HCT116 (cell line): ENCODE measurements around the gene DRD4. TPM values are rescaled to one million over a fixed set of nuclear protein-coding genes. Genes with fewer than 3 reads are reported as not detected.

Experiments used
- ATAC-seq: fragments of 200-7000 bp; cut with Tn5 transposase; 2 replicates; pipeline ENCODE4 v1.9.1; 2020; ENCODE audit warnings: mild to moderate bottlenecking, moderate library complexity
- BruUV-seq: library from RNA; stranded (reverse); fragments of 400-500 nt; replicated peaks from 2 replicates; lab custom pipeline; 2021; lab: Mats Ljungman, UMichigan
- CTCF ChIA-PET: fragments of 300-600 bp; sonication (Branson Sonifier 250); formaldehyde crosslinking; loops from one replicate; lab custom pipeline; 2021; ENCODE audit warnings: antibody characterized with exemption; lab: Charles Lee
- POLR2A ChIA-PET: fragments of 300-600, 350-600 bp; sonication (Branson Sonifier 250); formaldehyde crosslinking; loops from one replicate; lab custom pipeline; 2021; ENCODE audit warnings: antibody characterized with exemption; lab: Charles Lee
- RAD21 ChIA-PET, 2 experiments: fragments of 300-600 bp; sonication (Branson Sonifier 250); formaldehyde crosslinking; loops; one replicate each; lab custom pipeline; 2023; ENCODE audit warnings: low total read pairs in 2 of 2; ENCODE audit not compliant: uncharacterized antibody in 2 of 2, unreplicated experiment in 2 of 2, low non-redundant PET in 1 of 2; lab: Charles Lee
- DNase-seq: peaks from one replicate; pipeline ENCODE4 v3.0.0-alpha.2; 2010; ENCODE audit warnings: low read depth, low spot score
- H2AFZ ChIP-seq: fragments of 200-600 bp; shearing (Covaris generic), sonication (generic); 2 replicates; pipeline ENCODE4 v1.6.1; 2017; ENCODE audit warnings: low read depth, mixed run types, mixed read lengths, antibody characterized with exemption, low read length; ENCODE audit not compliant: poor library complexity, severe bottlenecking
- H3K27ac ChIP-seq: 2 replicates; pipeline ENCODE4 v1.5.1; 2012; ENCODE audit warnings: low read depth, low read length
- H3K27me3 ChIP-seq: fragments of 200-600 bp; sonication (generic); 2 replicates; pipeline ENCODE4 v1.6.1; 2016; ENCODE audit warnings: mixed run types, low read length, mixed read lengths; ENCODE audit not compliant: insufficient read depth
- H3K36me3 ChIP-seq, 2 experiments: fragments of 200-500 bp in 1 of 2; fragments of 200-600 bp in 1 of 2; sonication (Bioruptor generic) in 1 of 2; sonication (generic) in 1 of 2; 2 replicates each; pipeline versions ENCODE4 v1.5.1 to v1.6.1; 2014 to 2016; ENCODE audit warnings: low read length in 2 of 2, inconsistent platforms in 1 of 2, mixed read lengths in 1 of 2, mixed run types in 1 of 2; ENCODE audit not compliant: insufficient read depth in 2 of 2, control insufficient read depth in 1 of 2
- H3K4me1 ChIP-seq, 2 experiments: fragments of 200-600 bp in 1 of 2; sonication (generic) in 1 of 2; 2 replicates each; pipeline versions ENCODE4 v1.5.1 to v1.6.1; 2012 to 2017; ENCODE audit warnings: low read length in 2 of 2, inconsistent platforms in 1 of 2, mild to moderate bottlenecking in 1 of 2, mixed read lengths in 1 of 2, mixed run types in 1 of 2, moderate library complexity in 1 of 2; ENCODE audit not compliant: insufficient read depth in 2 of 2, control insufficient read depth in 1 of 2
- H3K4me2 ChIP-seq: fragments of 200-600 bp; sonication (generic); 2 replicates; pipeline ENCODE4 v1.6.1; 2017; ENCODE audit warnings: mixed run types, low read length, mixed read lengths
- H3K4me3 ChIP-seq, 2 experiments: fragments of 200-600 bp in 1 of 2; sonication (generic) in 1 of 2; replicated peaks in 1 of 2; 2 replicates each; pipeline ENCODE4 v1.5.1; 2011 to 2016; ENCODE audit warnings: low read length in 2 of 2, control low read depth in 1 of 2, low read depth in 1 of 2, mild to moderate bottlenecking in 1 of 2, mixed read lengths in 1 of 2, mixed run types in 1 of 2
- H3K79me2 ChIP-seq: fragments of 200-600 bp; sonication (generic); 2 replicates; pipeline ENCODE4 v1.6.1; 2017; ENCODE audit warnings: mild to moderate bottlenecking, mixed run types, low read length, moderate library complexity, mixed read lengths; ENCODE audit not compliant: insufficient read depth
- H3K9ac ChIP-seq: fragments of 200-600 bp; sonication (generic); 2 replicates; pipeline ENCODE4 v1.6.1; 2016; ENCODE audit warnings: low read length, mixed read lengths
- H3K9me2 ChIP-seq: fragments of 200-600 bp; sonication (generic), shearing (Covaris generic); 2 replicates; pipeline ENCODE4 v1.6.1; 2017; ENCODE audit warnings: mixed run types, mild to moderate bottlenecking, moderate library complexity; ENCODE audit not compliant: insufficient read depth
- H3K9me3 ChIP-seq, 2 experiments: fragments of 200-500 bp in 1 of 2; fragments of 200-600 bp in 1 of 2; sonication (Bioruptor generic) in 1 of 2; sonication (generic) in 1 of 2; 2 replicates each; pipeline ENCODE4 v1.6.1; 2014 to 2017; ENCODE audit warnings: low read length in 2 of 2, mixed read lengths in 2 of 2, inconsistent platforms in 1 of 2, low read depth in 1 of 2, mild to moderate bottlenecking in 1 of 2, mixed run types in 1 of 2, moderate library complexity in 1 of 2; ENCODE audit not compliant: control insufficient read depth in 1 of 2, insufficient read depth in 1 of 2
- H4K20me1 ChIP-seq: fragments of 200-600 bp; sonication (generic), shearing (Covaris generic); 2 replicates; pipeline ENCODE4 v1.6.1; 2017; ENCODE audit warnings: mixed run types, mild to moderate bottlenecking, moderate library complexity; ENCODE audit not compliant: insufficient read depth
- ATF3 ChIP-seq: IDR thresholded peaks from 2 replicates; pipeline ENCODE4 v1.6.1; 2012
- CBX3 ChIP-seq: IDR thresholded peaks from 2 replicates; pipeline ENCODE4 v1.6.1; 2012; ENCODE audit warnings: low read depth
- CEBPB ChIP-seq: IDR thresholded peaks from 2 replicates; pipeline ENCODE4 v1.6.1; 2012; ENCODE audit warnings: low read depth
- CTCF ChIP-seq, 3 experiments: fragments of 200-600 bp in 1 of 3; sonication (generic) in 1 of 3; IDR thresholded peaks in 2 of 3; conservative IDR thresholded peaks in 1 of 3; 2 replicates each; pipeline ENCODE4 v1.5.1; 2012 to 2017; ENCODE audit warnings: low read depth in 2 of 3, low read length in 2 of 3, antibody characterized with exemption in 1 of 3, borderline replicate concordance in 1 of 3, control low read depth in 1 of 3, mild to moderate bottlenecking in 1 of 3, mixed read lengths in 1 of 3, mixed run types in 1 of 3, moderate library complexity in 1 of 3; ENCODE audit not compliant: insufficient read depth in 1 of 3
- ELF1 ChIP-seq: IDR thresholded peaks from 2 replicates; pipeline ENCODE4 v1.6.1; 2012; ENCODE audit warnings: low read depth, borderline replicate concordance
- EZH2phosphoT487 ChIP-seq: fragments of 200-600 bp; IDR thresholded peaks from 2 replicates; pipeline ENCODE4 v1.6.1; 2018; ENCODE audit warnings: antibody characterized with exemption, borderline replicate concordance
- FOSL1 ChIP-seq: IDR thresholded peaks from 2 replicates; pipeline ENCODE4 v1.6.1; 2012; ENCODE audit warnings: low read depth
- JUND ChIP-seq: IDR thresholded peaks from 2 replicates; pipeline ENCODE4 v1.6.1; 2012
- MAX ChIP-seq: IDR thresholded peaks from 2 replicates; pipeline ENCODE4 v1.6.1; 2012
- POLR2A ChIP-seq: IDR thresholded peaks from 2 replicates; pipeline ENCODE4 v1.7.0; 2011; ENCODE audit warnings: borderline replicate concordance; ENCODE audit not compliant: insufficient read depth, insufficient read length; ENCODE audit errors: extremely low read depth
- POLR2AphosphoS5 ChIP-seq: IDR thresholded peaks from 2 replicates; pipeline ENCODE4 v1.6.1; 2011; ENCODE audit warnings: mild to moderate bottlenecking, low read depth, low read length, moderate library complexity
- RAD21 ChIP-seq: IDR thresholded peaks from 2 replicates; pipeline ENCODE4 v1.6.1; 2012; ENCODE audit warnings: low read depth, mild to moderate bottlenecking
- SIN3A ChIP-seq: IDR thresholded peaks from 2 replicates; pipeline ENCODE4 v1.6.1; 2012; ENCODE audit warnings: low read depth
- SP1 ChIP-seq: IDR thresholded peaks from 2 replicates; pipeline ENCODE4 v1.6.1; 2012; ENCODE audit warnings: low read depth
- SRF ChIP-seq: IDR thresholded peaks from 2 replicates; pipeline ENCODE4 v1.6.1; 2012; ENCODE audit warnings: low read depth
- ZBTB33 ChIP-seq: IDR thresholded peaks from 2 replicates; pipeline ENCODE4 v1.6.1; 2011; ENCODE audit warnings: mild to moderate bottlenecking, low read length, moderate library complexity; ENCODE audit not compliant: insufficient replicate concordance; ENCODE audit errors: extremely low read depth
- ZFX ChIP-seq: fragments of 450-650 bp; IDR thresholded peaks from 2 replicates; pipeline ENCODE4 v1.6.1; 2017
- ZNF274 ChIP-seq: fragments of 200-500 bp; sonication (Bioruptor generic); IDR thresholded peaks from 2 replicates; pipeline ENCODE4 v1.6.1; 2014; ENCODE audit warnings: mild to moderate bottlenecking, low read depth, low read length, inconsistent platforms
- intact Hi-C: fragments of 100-400 bp; cut with micrococcal nuclease; formaldehyde crosslinking; loops from 2 replicates; pipeline ENCODE4 v1.10.0; 2022
- total RNA-seq: library from RNA; stranded (reverse); gene quantifications from one replicate; pipeline ENCODE4 v1.2.1, GENCODE V29; 2021; ENCODE audit not compliant: unreplicated experiment

Gene DRD4
- total RNA-seq, 1 experiment from 2014 or later, result 2.4 TPM

- POLR2A ChIA-PET, result no interaction called here
- Histone ChIP-seq H3K36me3 (no peaks in the 10 kb centered on the region; a peak in 1 of 4 replicates), H3K9ac (no peak overlapping the region), H3K9me3 (no peaks in the 10 kb centered on the region), H3K27me3 (no peaks in the 10 kb centered on the region), H3K4me2 (no peak overlapping the region), H2AFZ (no peak overlapping the region), H3K4me3 (no peak overlapping the region), H3K9me2 (no peaks in the 10 kb centered on the region), H4K20me1 (no peaks in the 10 kb centered on the region), H3K4me1 (no peaks in the 10 kb centered on the region), H3K79me2 (no peaks in the 10 kb centered on the region)
- ATAC-seq (no peak), DNase-seq (no peak)
- CTCF ChIA-PET, result no interaction called here
- RAD21 ChIA-PET, result no interaction called here
- no TSS peak for BruUV-seq
- intact Hi-C loops, result no loop called here
- TF ChIP-seq MAX (no peak), ELF1 (no peak), CBX3 (no peak), ZNF274 (no peak)
- TF ChIP-seq, all 23 proteins: peak for 0
- H3K27ac ChIP-seq, result no peak overlapping the region
These were observed 8.5 kb downstream of the DRD4 start for GRCh38 chr11:645536-645935.

- H3K4me1 ChIP-seq, result no peaks in the 10 kb centered on the region
- no peak overlapping the region for H3K4me2 ChIP-seq
- DNase-seq, result no peak
- no peak overlapping the region for H3K9ac ChIP-seq
- no peaks in the 10 kb centered on the region for H3K79me2 ChIP-seq
- no peak for ATAC-seq
- BruUV-seq, result no TSS peak
- H3K9me2 ChIP-seq, result no peaks in the 10 kb centered on the region
- no peak overlapping the region for H3K27ac ChIP-seq
- no peaks in the 10 kb centered on the region for H3K27me3 ChIP-seq
- no peak overlapping the region for H2AFZ ChIP-seq
- H4K20me1 ChIP-seq, result no peaks in the 10 kb centered on the region
- no peak overlapping the region for H3K4me3 ChIP-seq
- RAD21 ChIA-PET, result no interaction called here
- TF ChIP-seq ZFX (no peak), POLR2AphosphoS5 (no peak), POLR2A (no peak), CTCF (IDR thresholded peaks at IDR 0.05 in 2 of 3, conservative IDR thresholded peaks at IDR 0.05 in 1 of 3; ENCODE audit: borderline replicate concordance in 1 of 3, insufficient read depth in 1 of 3, low read depth in 2 of 3, low read length in 2 of 3) (no peak), JUND (no peak), EZH2phosphoT487 (no peak), SP1 (no peak), ATF3 (no peak), ZBTB33 (no peak), RAD21 (no peak), SIN3A (no peak), SRF (no peak), FOSL1 (no peak), ELF1 (no peak), CEBPB (no peak), CBX3 (no peak)
- no peaks in the 10 kb centered on the region for H3K9me3 ChIP-seq
- intact Hi-C loops, result no loop called here
- CTCF ChIA-PET, result no interaction called here
- POLR2A ChIA-PET, result no interaction called here
- no peaks in the 10 kb centered on the region; a peak in 1 of 4 replicates for H3K36me3 ChIP-seq
These were observed 9.1 kb downstream of the DRD4 start for GRCh38 chr11:646214-646613.
